Muscle layer of colon (tissue), 2 donors: ENCODE data around the gene PCGF3.
"Not testable (repeated sequence)": the region's sequence is repeated elsewhere in the genome, so short reads cannot be mapped to it uniquely, and the experiment has no call there.

Experiments used
- H3K27ac ChIP-seq: one replicate; pipeline ENCODE4 v1.7.0; 2013; ENCODE audit warnings: low read depth, mild to moderate bottlenecking, low read length, moderate library complexity
- H3K27me3 ChIP-seq, 2 donors: one replicate each; pipeline ENCODE4 v1.7.0; 2013; ENCODE audit warnings: low read length in 2 of 2, mild to moderate bottlenecking in 2 of 2; ENCODE audit not compliant: insufficient read depth in 2 of 2, control insufficient read depth in 1 of 2
- H3K36me3 ChIP-seq: one replicate; pipeline ENCODE4 v1.7.0; 2013; ENCODE audit warnings: mild to moderate bottlenecking, low read length; ENCODE audit not compliant: insufficient read depth
- H3K4me1 ChIP-seq: one replicate; pipeline ENCODE4 v1.7.0; 2013; ENCODE audit warnings: mild to moderate bottlenecking, low read length; ENCODE audit not compliant: insufficient read depth
- H3K4me3 ChIP-seq, 2 donors: one replicate each; pipeline ENCODE4 v1.7.0; 2013; ENCODE audit warnings: low read length in 2 of 2, low read depth in 1 of 2, mild to moderate bottlenecking in 1 of 2, moderate library complexity in 1 of 2
- H3K9ac ChIP-seq: one replicate; pipeline ENCODE4 v1.7.0; 2013; ENCODE audit warnings: low read length
- H3K9me3 ChIP-seq: one replicate; pipeline ENCODE4 v1.7.0; 2013; ENCODE audit warnings: mild to moderate bottlenecking, low read length
- donor health status: abdominal sarcoma.
- donor health status: Adenocarcinoma of cecum.

PCGF3 gene

GRCh38 chr4:759810-760209, 54.2 kb downstream of the PCGF3 start:
- not testable (repeated sequence) for H3K9me3 ChIP-seq, H3K4me1 ChIP-seq, H3K27me3 ChIP-seq, H3K4me3 ChIP-seq, H3K27ac ChIP-seq, H3K9ac ChIP-seq
- peaks cover 35% of the 10 kb centered on the region for H3K36me3 ChIP-seq

- Histone ChIP-seq H3K4me1 (no peaks in the 10 kb centered on the region), H3K9me3 (no peaks in the 10 kb centered on the region), H3K9ac (no peak overlapping the region), H3K36me3 (peaks cover 29% of the 10 kb centered on the region), H3K4me3 (no peak overlapping the region), H3K27ac (no peak overlapping the region), H3K27me3 (no peaks in the 10 kb centered on the region)
These were observed 55.0 kb downstream of the PCGF3 start for GRCh38 chr4:760616-761015.

GRCh38 chr4:761086-761485, 55.5 kb downstream of the PCGF3 start:
- no peak overlapping the region for H3K27ac ChIP-seq
- no peak overlapping the region for H3K4me3 ChIP-seq
- no peaks in the 10 kb centered on the region for H3K4me1 ChIP-seq
- peaks cover 30% of the 10 kb centered on the region for H3K36me3 ChIP-seq
- H3K27me3 ChIP-seq, result no peaks in the 10 kb centered on the region
- no peaks in the 10 kb centered on the region for H3K9me3 ChIP-seq
- no peak overlapping the region for H3K9ac ChIP-seq

- peaks cover 36% of the 10 kb centered on the region for H3K36me3 ChIP-seq
- no peak overlapping the region for H3K9ac ChIP-seq
- H3K4me3 ChIP-seq, result no peak overlapping the region
- no peaks in the 10 kb centered on the region for H3K27me3 ChIP-seq
- H3K27ac ChIP-seq, result no peak overlapping the region
- H3K9me3 ChIP-seq, result no peaks in the 10 kb centered on the region
- H3K4me1 ChIP-seq, result no peaks in the 10 kb centered on the region
These were observed 56.1 kb downstream of the PCGF3 start for GRCh38 chr4:761739-762138.

GRCh38 chr4:762211-763190, 56.9 kb downstream of the PCGF3 start:
- Histone ChIP-seq H3K4me1 (no peaks in the 10 kb centered on the region), H3K9ac (no peak overlapping the region), H3K36me3 (peaks cover 44% of the 10 kb centered on the region)

GRCh38 chr4:763191-763810, 57.7 kb downstream of the PCGF3 start:
- no peak overlapping the region for H3K27ac ChIP-seq
- no peak overlapping the region for H3K9ac ChIP-seq
- peaks cover 50% of the 10 kb centered on the region for H3K36me3 ChIP-seq
- no peaks in the 10 kb centered on the region for H3K4me1 ChIP-seq
- no peaks in the 10 kb centered on the region for H3K9me3 ChIP-seq
- no peak overlapping the region for H3K4me3 ChIP-seq
- H3K27me3 ChIP-seq, result no peaks in the 10 kb centered on the region

More at GRCh38 chr4:762211-763190, 56.9 kb downstream of the PCGF3 start:
- H3K27ac ChIP-seq, result no peak overlapping the region
- H3K4me3 ChIP-seq, result no peak overlapping the region
- H3K9me3 ChIP-seq, result no peaks in the 10 kb centered on the region
- no peaks in the 10 kb centered on the region for H3K27me3 ChIP-seq

- Histone ChIP-seq H3K9ac (no peak overlapping the region), H3K4me1 (no peaks in the 10 kb centered on the region), H3K27ac (no peak overlapping the region), H3K36me3 (peaks cover 50% of the 10 kb centered on the region), H3K27me3 (no peaks in the 10 kb centered on the region), H3K4me3 (no peak overlapping the region), H3K9me3 (no peaks in the 10 kb centered on the region)
These were observed 58.3 kb downstream of the PCGF3 start for GRCh38 chr4:763922-764321.

- H3K9ac ChIP-seq, result no peak overlapping the region
- no peaks in the 10 kb centered on the region for H3K4me1 ChIP-seq
- no peak overlapping the region for H3K27ac ChIP-seq
- H3K9me3 ChIP-seq, result no peaks in the 10 kb centered on the region
- H3K4me3 ChIP-seq, result no peak overlapping the region
- peaks cover 50% of the 10 kb centered on the region for H3K36me3 ChIP-seq
- H3K27me3 ChIP-seq, result no peaks in the 10 kb centered on the region
These were observed 59.0 kb downstream of the PCGF3 start for GRCh38 chr4:764405-765169.

- H3K4me1 ChIP-seq, result no peaks in the 10 kb centered on the region
- no peak overlapping the region for H3K4me3 ChIP-seq
- H3K9me3 ChIP-seq, result no peaks in the 10 kb centered on the region
- no peak overlapping the region for H3K27ac ChIP-seq
- no peak overlapping the region for H3K9ac ChIP-seq
- peaks cover 49% of the 10 kb centered on the region for H3K36me3 ChIP-seq
- H3K27me3 ChIP-seq, result no peaks in the 10 kb centered on the region
These were observed 60.5 kb downstream of the PCGF3 start for GRCh38 chr4:766152-766515.

GRCh38 chr4:766559-767283, 61.1 kb downstream of the PCGF3 start:
- Histone ChIP-seq H3K4me1 (no peaks in the 10 kb centered on the region), H3K36me3 (peaks cover 44% of the 10 kb centered on the region), H3K9me3 (no peaks in the 10 kb centered on the region), H3K27ac (no peak overlapping the region), H3K4me3 (no peak overlapping the region), H3K27me3 (no peaks in the 10 kb centered on the region), H3K9ac (no peak overlapping the region)

GRCh38 chr4:768076-768475, 62.4 kb downstream of the PCGF3 start:
- H3K27ac ChIP-seq, result no peak overlapping the region
- no peaks in the 10 kb centered on the region for H3K4me1 ChIP-seq
- no peaks in the 10 kb centered on the region for H3K9me3 ChIP-seq
- H3K36me3 ChIP-seq, result peaks cover 30% of the 10 kb centered on the region
- no peaks in the 10 kb centered on the region for H3K27me3 ChIP-seq
- no peak overlapping the region for H3K9ac ChIP-seq
- H3K4me3 ChIP-seq, result no peak overlapping the region
